Activated naive CD4-positive, alpha-beta T cell treated with anti-CD3 and anti-CD28 coated beads for 36 hours (primary cell): ENCODE data around the gene DHX15. TPM values are rescaled to one million over a fixed set of nuclear protein-coding genes. Genes with fewer than 3 reads are reported as not detected.
"Not testable (repeated sequence)": the region's sequence is repeated elsewhere in the genome, so short reads cannot be mapped to it uniquely, and the experiment has no call there.

ENCODE experiments used
- CTCF ChIA-PET: fragments of 350-600 bp; sonication (Branson Sonifier 250); formaldehyde crosslinking; loops from one replicate; lab custom pipeline; 2021; ENCODE audit warnings: antibody characterized with exemption; lab: Charles Lee
- DNase-seq: peaks from one replicate; pipeline ENCODE4 v3.0.0-alpha.2; 2020
- H3K27ac Mint-ChIP-seq: one replicate; pipeline ENCODE4 v1.8.0; 2021; ENCODE audit warnings: mild to moderate bottlenecking, mixed read lengths
- H3K27me3 Mint-ChIP-seq: one replicate; pipeline ENCODE4 v1.8.0; 2021; ENCODE audit warnings: low read depth, mixed read lengths
- H3K36me3 Mint-ChIP-seq: one replicate; pipeline ENCODE4 v1.8.0; 2021; ENCODE audit warnings: low read depth, mixed read lengths
- H3K4me1 Mint-ChIP-seq: one replicate; pipeline ENCODE4 v1.8.0; 2021; ENCODE audit warnings: low read depth, mixed read lengths
- H3K4me3 Mint-ChIP-seq: one replicate; pipeline ENCODE4 v1.8.0; 2021; ENCODE audit warnings: mild to moderate bottlenecking, moderate library complexity, mixed read lengths
- H3K9me3 Mint-ChIP-seq: one replicate; pipeline ENCODE4 v1.8.0; 2021; ENCODE audit warnings: mixed read lengths
- intact Hi-C: fragments of 100-400 bp; cut with micrococcal nuclease; formaldehyde crosslinking; loops from one replicate; pipeline ENCODE4 v1.15.1; 2023
- total RNA-seq, 2 experiments: library from RNA; stranded (reverse); gene quantifications; one replicate each; pipeline ENCODE4 v1.2.3, GENCODE V29; 2021

The DHX15 gene
- total RNA-seq, 2 experiments from 2014 or later = 197 to 199 TPM

GRCh38 chr4:24527371-24527770, 57.0 kb downstream of the DHX15 start:
- peaks cover 58% of the 10 kb centered on the region for H3K36me3 Mint-ChIP-seq
- intact Hi-C loops = no loop called here
- peaks cover 10% of the 10 kb centered on the region for H3K4me1 Mint-ChIP-seq
- DNase-seq = no peak
- CTCF ChIA-PET = interaction anchor here (1.4 kb wide), 1 partner anchor 24 kb away, joined by 5 read pairs; no protein-coding TSS in a partner anchor
- H3K4me3 Mint-ChIP-seq = no peak overlapping the region
- H3K27me3 Mint-ChIP-seq = no peaks in the 10 kb centered on the region
- no peak overlapping the region for H3K27ac Mint-ChIP-seq
- no peaks in the 10 kb centered on the region for H3K9me3 Mint-ChIP-seq

GRCh38 chr4:24521544-24521943, 62.8 kb downstream of the DHX15 start:
- Mint-ChIP-seq H3K4me1 (peaks cover 15% of the 10 kb centered on the region), H3K4me3 (no peak overlapping the region), H3K27ac (no peak overlapping the region), H3K9me3 (no peaks in the 10 kb centered on the region), H3K27me3 (no peaks in the 10 kb centered on the region), H3K36me3 (peaks cover 61% of the 10 kb centered on the region)
- intact Hi-C loops = no loop called here
- DNase-seq = no peak
- CTCF ChIA-PET = no interaction called here

GRCh38 chr4:24519649-24520048, 64.7 kb downstream of the DHX15 start:
- Mint-ChIP-seq H3K36me3 (peaks cover 53% of the 10 kb centered on the region), H3K4me1 (peaks cover 15% of the 10 kb centered on the region), H3K9me3 (no peaks in the 10 kb centered on the region), H3K27me3 (no peaks in the 10 kb centered on the region), H3K27ac (no peak overlapping the region), H3K4me3 (no peak overlapping the region)
- DNase-seq = no peak
- intact Hi-C loops = no loop called here
- CTCF ChIA-PET = interaction anchor here (0.7 kb wide), 1 partner anchor 613 kb away, joined by 3 read pairs; no protein-coding TSS in a partner anchor

- no peak for DNase-seq
- Mint-ChIP-seq H3K36me3 (peaks cover 37% of the 10 kb centered on the region), H3K27me3 (no peaks in the 10 kb centered on the region), H3K9me3 (no peaks in the 10 kb centered on the region), H3K4me1 (peaks cover 8% of the 10 kb centered on the region), H3K27ac (no peak overlapping the region), H3K4me3 (no peak overlapping the region)
- intact Hi-C loops = loop anchor here (2.0 kb wide), 1 partner anchor 67 kb away; the partner anchor contains the start of gene DHX15
- CTCF ChIA-PET = no interaction called here
These were observed 66.7 kb downstream of the DHX15 start for GRCh38 chr4:24517676-24518075.

- Mint-ChIP-seq H3K9me3 (no peaks in the 10 kb centered on the region), H3K4me1 (peaks cover 7% of the 10 kb centered on the region), H3K27ac (peak overlapping the region; percentile 25), H3K27me3 (no peaks in the 10 kb centered on the region), H3K4me3 (no peak overlapping the region), H3K36me3 (peaks cover 31% of the 10 kb centered on the region)
- CTCF ChIA-PET = no interaction called here
- intact Hi-C loops = loop anchor here (2.0 kb wide), 1 partner anchor 68 kb away; the partner anchor contains the start of gene DHX15
- no peak for DNase-seq
These were observed 67.4 kb downstream of the DHX15 start for GRCh38 chr4:24516926-24517325.

- Mint-ChIP-seq H3K4me3 (no peak overlapping the region), H3K27me3 (no peaks in the 10 kb centered on the region), H3K36me3 (peaks cover 22% of the 10 kb centered on the region), H3K9me3 (no peaks in the 10 kb centered on the region), H3K27ac (no peak overlapping the region), H3K4me1 (peaks cover 7% of the 10 kb centered on the region)
- intact Hi-C loops = loop anchor here (2.0 kb wide), 1 partner anchor 69 kb away; the partner anchor contains the start of gene DHX15
- no peak for DNase-seq
- CTCF ChIA-PET = interaction anchor here (1.3 kb wide), 1 partner anchor 9 kb away, joined by 5 read pairs; no protein-coding TSS in a partner anchor
These were observed 68.7 kb downstream of the DHX15 start for GRCh38 chr4:24515698-24516097.

- Mint-ChIP-seq H3K27me3 (no peaks in the 10 kb centered on the region), H3K4me1 (peaks cover 4% of the 10 kb centered on the region), H3K9me3 (no peaks in the 10 kb centered on the region), H3K4me3 (no peak overlapping the region), H3K27ac (no peak overlapping the region), H3K36me3 (peaks cover 18% of the 10 kb centered on the region)
- intact Hi-C loops = no loop called here
- CTCF ChIA-PET = interaction anchor here (1.1 to 2.2 kb wide), 3 partner anchors 10 to 70 kb away, joined by 3 to 7 read pairs (median 5); no protein-coding TSS in a partner anchor
- DNase-seq = no peak
These were observed 69.5 kb downstream of the DHX15 start for GRCh38 chr4:24514808-24515207.

GRCh38 chr4:24513718-24514117, 70.6 kb downstream of the DHX15 start:
- no peak overlapping the region for H3K27ac Mint-ChIP-seq
- no peaks in the 10 kb centered on the region for H3K27me3 Mint-ChIP-seq
- no peak overlapping the region for H3K4me3 Mint-ChIP-seq
- DNase-seq = no peak
- H3K36me3 Mint-ChIP-seq = peaks cover 14% of the 10 kb centered on the region
- no peaks in the 10 kb centered on the region for H3K9me3 Mint-ChIP-seq
- H3K4me1 Mint-ChIP-seq = peaks cover 4% of the 10 kb centered on the region
- CTCF ChIA-PET = interaction anchor here (1.2 to 2.2 kb wide), 2 partner anchors 25 to 37 kb away, joined by 3 to 7 read pairs; no protein-coding TSS in a partner anchor
- intact Hi-C loops = no loop called here

- Mint-ChIP-seq H3K27ac (no peak overlapping the region), H3K36me3 (peaks cover 9% of the 10 kb centered on the region), H3K27me3 (no peaks in the 10 kb centered on the region), H3K4me1 (no peaks in the 10 kb centered on the region), H3K9me3 (no peaks in the 10 kb centered on the region), H3K4me3 (no peak overlapping the region)
- intact Hi-C loops = no loop called here
- DNase-seq = no peak
- CTCF ChIA-PET = no interaction called here
These were observed 72.8 kb downstream of the DHX15 start for GRCh38 chr4:24511371-24512063.

- Mint-ChIP-seq H3K4me1 (no peaks in the 10 kb centered on the region), H3K36me3 (peaks cover 4% of the 10 kb centered on the region), H3K27ac (no peak overlapping the region), H3K9me3 (no peaks in the 10 kb centered on the region), H3K4me3 (no peak overlapping the region), H3K27me3 (no peaks in the 10 kb centered on the region)
- intact Hi-C loops = no loop called here
- CTCF ChIA-PET = interaction anchor here (0.6 kb wide), 1 partner anchor 33 kb away, joined by 3 read pairs; no protein-coding TSS in a partner anchor
- DNase-seq = no peak
These were observed 74.3 kb downstream of the DHX15 start for GRCh38 chr4:24510091-24510490.

- H3K9me3 Mint-ChIP-seq = no peaks in the 10 kb centered on the region
- CTCF ChIA-PET = interaction anchor here (0.7 kb wide), 1 partner anchor 80 kb away, joined by 3 read pairs; no protein-coding TSS in a partner anchor
- H3K4me3 Mint-ChIP-seq = no peak overlapping the region
- intact Hi-C loops = no loop called here
- no peak overlapping the region for H3K27ac Mint-ChIP-seq
- peaks cover 4% of the 10 kb centered on the region for H3K36me3 Mint-ChIP-seq
- H3K4me1 Mint-ChIP-seq = no peaks in the 10 kb centered on the region
- H3K27me3 Mint-ChIP-seq = peaks cover 2% of the 10 kb centered on the region
- no peak for DNase-seq
These were observed 75.8 kb downstream of the DHX15 start for GRCh38 chr4:24508541-24508940.

GRCh38 chr4:24507439-24507838, 76.9 kb downstream of the DHX15 start:
- peaks cover 4% of the 10 kb centered on the region for H3K36me3 Mint-ChIP-seq
- intact Hi-C loops = no loop called here
- no peak overlapping the region for H3K27ac Mint-ChIP-seq
- no peaks in the 10 kb centered on the region for H3K9me3 Mint-ChIP-seq
- no peak overlapping the region for H3K4me3 Mint-ChIP-seq
- no peaks in the 10 kb centered on the region for H3K4me1 Mint-ChIP-seq
- CTCF ChIA-PET = no interaction called here
- H3K27me3 Mint-ChIP-seq = peaks cover 5% of the 10 kb centered on the region
- no peak for DNase-seq

- H3K27me3 Mint-ChIP-seq, DNase-seq, intact Hi-C loops, CTCF ChIA-PET, H3K36me3 Mint-ChIP-seq, H3K27ac Mint-ChIP-seq, H3K9me3 Mint-ChIP-seq, H3K4me1 Mint-ChIP-seq, H3K4me3 Mint-ChIP-seq: not testable (repeated sequence)
These were observed 81.3 kb downstream of the DHX15 start for GRCh38 chr4:24503090-24503489.
